ENCODE measurements around the gene FHAD1.
A peak's percentile ranks its signal among the peaks of the same experiment; 100 is the strongest.

DNA sequence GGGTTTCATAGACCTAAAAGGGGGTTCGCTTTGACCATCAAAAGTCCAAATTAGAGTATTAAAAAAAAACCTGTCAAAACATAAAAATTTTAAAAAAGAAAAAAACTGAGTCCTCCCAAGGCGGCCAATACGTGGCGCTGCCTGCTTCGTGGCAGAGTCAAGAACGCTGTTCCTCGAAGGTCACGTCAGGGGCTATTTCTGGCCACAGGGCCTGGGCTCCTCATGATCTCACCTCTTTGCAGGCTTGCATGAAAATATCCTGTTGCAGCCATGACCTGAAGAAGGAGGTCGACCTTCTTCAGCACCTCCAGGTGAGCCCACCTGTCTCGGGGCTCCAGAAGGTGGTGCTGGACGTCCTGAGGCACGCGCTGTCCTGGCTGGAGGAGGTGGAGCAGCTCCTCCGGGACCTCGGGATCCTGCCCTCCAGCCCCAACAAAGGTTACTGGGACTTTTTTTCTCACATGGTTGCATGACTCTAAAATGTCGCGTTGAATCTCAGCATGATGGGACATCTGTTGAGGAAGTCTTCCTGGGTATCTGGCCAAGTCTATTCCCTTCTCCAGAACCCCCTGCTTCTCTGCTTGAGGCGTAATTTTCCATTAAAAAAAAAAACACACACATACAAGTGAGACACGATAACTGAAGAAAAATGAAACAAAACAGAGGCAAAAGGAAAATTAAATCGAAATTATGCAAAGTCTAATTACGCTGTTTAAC is 82.2 kb downstream of the FHAD1 start:
- TF ChIP-seq, protein P1, sequence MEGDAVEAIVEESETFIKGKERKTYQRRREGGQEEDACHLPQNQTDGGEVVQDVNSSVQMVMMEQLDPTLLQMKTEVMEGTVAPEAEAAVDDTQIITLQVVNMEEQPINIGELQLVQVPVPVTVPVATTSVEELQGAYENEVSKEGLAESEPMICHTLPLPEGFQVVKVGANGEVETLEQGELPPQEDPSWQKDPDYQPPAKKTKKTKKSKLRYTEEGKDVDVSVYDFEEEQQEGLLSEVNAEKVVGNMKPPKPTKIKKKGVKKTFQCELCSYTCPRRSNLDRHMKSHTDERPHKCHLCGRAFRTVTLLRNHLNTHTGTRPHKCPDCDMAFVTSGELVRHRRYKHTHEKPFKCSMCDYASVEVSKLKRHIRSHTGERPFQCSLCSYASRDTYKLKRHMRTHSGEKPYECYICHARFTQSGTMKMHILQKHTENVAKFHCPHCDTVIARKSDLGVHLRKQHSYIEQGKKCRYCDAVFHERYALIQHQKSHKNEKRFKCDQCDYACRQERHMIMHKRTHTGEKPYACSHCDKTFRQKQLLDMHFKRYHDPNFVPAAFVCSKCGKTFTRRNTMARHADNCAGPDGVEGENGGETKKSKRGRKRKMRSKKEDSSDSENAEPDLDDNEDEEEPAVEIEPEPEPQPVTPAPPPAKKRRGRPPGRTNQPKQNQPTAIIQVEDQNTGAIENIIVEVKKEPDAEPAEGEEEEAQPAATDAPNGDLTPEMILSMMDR (IDR thresholded peaks at IDR 0.05) = peak in 3 of 6 experiments; percentile 6 to 21 (median 9)
- TF ChIP-seq POLR2A (IDR thresholded peaks at IDR 0.05) (no peak), POLR2AphosphoS5 (IDR thresholded peaks at IDR 0.05) (no peak)

Measured in upper lobe of left lung (tissue), 4 donors.